Nephron (organoid): ENCODE results near the gene MYO1D.

Experiments used
- H3K27ac Mint-ChIP-seq, 3 experiments: 2 replicates each; pipeline ENCODE4 v1.8.0; 2020; ENCODE audit warnings: mixed read lengths in 3 of 3, mild to moderate bottlenecking in 2 of 3, moderate library complexity in 1 of 3
- H3K27me3 Mint-ChIP-seq: 2 replicates; pipeline ENCODE4 v1.8.0; 2021; ENCODE audit warnings: low read depth, mild to moderate bottlenecking, moderate library complexity, mixed read lengths
- H3K36me3 Mint-ChIP-seq: 2 replicates; pipeline ENCODE4 v1.8.0; 2020; ENCODE audit warnings: low read depth, mixed read lengths
- H3K4me1 Mint-ChIP-seq: 2 replicates; pipeline ENCODE4 v1.8.0; 2020; ENCODE audit warnings: mixed read lengths
- H3K4me3 Mint-ChIP-seq, 3 experiments: 2 replicates each; pipeline ENCODE4 v1.8.0; 2020; ENCODE audit warnings: mild to moderate bottlenecking in 3 of 3, mixed read lengths in 3 of 3, moderate library complexity in 2 of 3
- H3K9me3 Mint-ChIP-seq: 2 replicates; pipeline ENCODE4 v1.8.0; 2020; ENCODE audit warnings: mixed read lengths
- TF ChIP-seq, protein P1 (sequence below), 3 experiments: fragments of 200-600 bp; sonication (generic); IDR thresholded peaks; one replicate each; pipeline ENCODE4 v1.5.0; 2021; ENCODE audit warnings: antibody characterized with exemption in 3 of 3; ENCODE audit not compliant: unreplicated experiment in 3 of 3

MYO1D gene

DNA sequence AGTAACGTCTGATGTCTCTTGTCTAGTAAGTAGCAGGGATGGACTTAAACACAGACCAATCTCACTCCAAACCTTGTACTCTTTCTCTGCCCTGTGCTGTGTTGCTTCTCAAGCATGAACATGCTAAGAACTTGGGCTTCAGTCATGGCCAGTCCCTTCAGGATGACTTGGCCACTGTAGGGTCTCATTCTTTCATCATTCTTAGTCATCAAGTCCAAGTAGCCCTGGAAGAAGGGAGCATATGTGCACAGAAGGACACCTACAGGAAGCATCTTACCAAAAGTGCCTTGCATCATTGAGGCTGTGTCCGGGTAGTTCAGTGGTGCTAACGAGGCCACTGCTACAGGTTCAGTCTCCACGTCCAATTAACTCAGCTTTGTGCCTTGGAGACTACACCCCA lies 309.4 kb downstream of the MYO1D start:
- H3K27me3 Mint-ChIP-seq, result no peaks in the 10 kb centered on the region
- peaks cover 21% of the 10 kb centered on the region for H3K4me1 Mint-ChIP-seq
- no peaks in the 10 kb centered on the region for H3K36me3 Mint-ChIP-seq
- TF ChIP-seq, protein P1, sequence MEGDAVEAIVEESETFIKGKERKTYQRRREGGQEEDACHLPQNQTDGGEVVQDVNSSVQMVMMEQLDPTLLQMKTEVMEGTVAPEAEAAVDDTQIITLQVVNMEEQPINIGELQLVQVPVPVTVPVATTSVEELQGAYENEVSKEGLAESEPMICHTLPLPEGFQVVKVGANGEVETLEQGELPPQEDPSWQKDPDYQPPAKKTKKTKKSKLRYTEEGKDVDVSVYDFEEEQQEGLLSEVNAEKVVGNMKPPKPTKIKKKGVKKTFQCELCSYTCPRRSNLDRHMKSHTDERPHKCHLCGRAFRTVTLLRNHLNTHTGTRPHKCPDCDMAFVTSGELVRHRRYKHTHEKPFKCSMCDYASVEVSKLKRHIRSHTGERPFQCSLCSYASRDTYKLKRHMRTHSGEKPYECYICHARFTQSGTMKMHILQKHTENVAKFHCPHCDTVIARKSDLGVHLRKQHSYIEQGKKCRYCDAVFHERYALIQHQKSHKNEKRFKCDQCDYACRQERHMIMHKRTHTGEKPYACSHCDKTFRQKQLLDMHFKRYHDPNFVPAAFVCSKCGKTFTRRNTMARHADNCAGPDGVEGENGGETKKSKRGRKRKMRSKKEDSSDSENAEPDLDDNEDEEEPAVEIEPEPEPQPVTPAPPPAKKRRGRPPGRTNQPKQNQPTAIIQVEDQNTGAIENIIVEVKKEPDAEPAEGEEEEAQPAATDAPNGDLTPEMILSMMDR (IDR thresholded peaks at IDR 0.05; ENCODE audit: unreplicated experiment in 3 of 3), result no peak
- H3K4me3 Mint-ChIP-seq, result no peak overlapping the region
- no peak overlapping the region for H3K27ac Mint-ChIP-seq
- H3K9me3 Mint-ChIP-seq, result no peaks in the 10 kb centered on the region

DNA sequence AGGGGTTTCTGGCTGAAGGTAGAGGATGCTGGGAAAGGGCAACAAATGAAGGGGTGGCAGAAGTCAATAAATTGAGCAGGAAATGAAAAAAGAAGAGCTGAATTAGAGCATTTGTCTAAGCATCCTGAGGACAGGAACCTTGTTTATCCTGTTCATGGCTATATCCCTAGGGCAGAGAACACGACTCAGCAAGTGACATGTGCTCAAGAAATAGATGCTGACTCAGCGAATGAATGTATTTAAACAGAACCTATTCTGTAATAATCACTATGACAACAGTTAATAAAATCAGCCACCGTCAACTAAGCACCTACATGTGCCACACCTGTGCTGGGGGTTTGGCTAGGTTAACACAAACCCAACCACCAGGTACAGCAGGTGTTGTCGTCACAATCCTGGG lies 309.8 kb downstream of the MYO1D start:
- peaks cover 17% of the 10 kb centered on the region for H3K4me1 Mint-ChIP-seq
- H3K4me3 Mint-ChIP-seq, result no peak overlapping the region
- H3K36me3 Mint-ChIP-seq, result no peaks in the 10 kb centered on the region
- H3K27me3 Mint-ChIP-seq, result no peaks in the 10 kb centered on the region
- no peak overlapping the region for H3K27ac Mint-ChIP-seq
- H3K9me3 Mint-ChIP-seq, result no peaks in the 10 kb centered on the region
- TF ChIP-seq, protein P1 (IDR thresholded peaks at IDR 0.05; ENCODE audit: unreplicated experiment in 3 of 3), result no peak

DNA sequence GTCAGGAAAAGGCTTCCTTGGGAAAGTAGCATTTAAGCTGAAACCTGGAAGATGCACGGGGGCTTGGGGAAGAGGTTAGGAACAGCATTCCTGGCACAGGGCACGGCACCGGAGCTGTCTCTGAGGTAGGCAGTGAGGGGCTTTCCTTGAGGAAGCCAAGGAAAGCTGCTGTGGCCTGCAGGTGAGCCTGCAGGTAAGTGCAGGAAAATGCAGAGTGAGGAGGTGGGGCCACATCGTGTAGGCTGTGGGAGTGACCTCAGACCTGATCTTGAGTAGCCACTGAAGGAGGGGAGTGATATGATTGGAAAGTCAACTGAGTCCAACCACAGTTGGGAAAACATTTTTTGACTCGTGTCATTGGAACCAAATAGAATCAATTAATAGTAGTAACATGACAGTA lies 310.6 kb downstream of the MYO1D start:
- no peak overlapping the region for H3K27ac Mint-ChIP-seq
- H3K9me3 Mint-ChIP-seq, result no peaks in the 10 kb centered on the region
- H3K27me3 Mint-ChIP-seq, result no peaks in the 10 kb centered on the region
- no peaks in the 10 kb centered on the region for H3K36me3 Mint-ChIP-seq
- no peak overlapping the region for H3K4me3 Mint-ChIP-seq
- TF ChIP-seq, protein P1 (IDR thresholded peaks at IDR 0.05; ENCODE audit: unreplicated experiment in 3 of 3), result no peak
- peaks cover 15% of the 10 kb centered on the region for H3K4me1 Mint-ChIP-seq

DNA sequence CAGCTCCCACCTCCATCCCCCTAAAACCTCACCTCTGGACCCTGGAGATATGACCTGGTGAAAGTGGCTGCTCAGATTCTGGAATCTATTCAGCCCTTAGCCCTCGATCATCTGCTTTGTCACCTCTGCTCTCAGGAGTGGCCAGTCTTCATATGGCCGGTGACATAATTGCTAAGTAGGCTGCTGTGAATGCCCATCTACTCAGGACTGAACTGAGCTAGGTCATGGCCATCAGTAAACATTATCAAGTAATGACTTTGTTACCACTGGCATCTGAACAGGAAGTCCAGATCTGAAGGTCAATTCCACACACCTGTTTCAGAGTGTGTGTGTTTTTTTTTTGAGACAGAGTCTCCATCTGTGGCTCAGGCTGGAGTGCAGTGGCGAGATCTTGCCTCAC lies 311.5 kb downstream of the MYO1D start:
- no peak overlapping the region for H3K27ac Mint-ChIP-seq
- no peak overlapping the region for H3K4me3 Mint-ChIP-seq
- H3K27me3 Mint-ChIP-seq, result no peaks in the 10 kb centered on the region
- peaks cover 9% of the 10 kb centered on the region for H3K4me1 Mint-ChIP-seq
- H3K9me3 Mint-ChIP-seq, result no peaks in the 10 kb centered on the region
- TF ChIP-seq, protein P1 (IDR thresholded peaks at IDR 0.05; ENCODE audit: unreplicated experiment in 3 of 3), result no peak
- H3K36me3 Mint-ChIP-seq, result no peaks in the 10 kb centered on the region

DNA sequence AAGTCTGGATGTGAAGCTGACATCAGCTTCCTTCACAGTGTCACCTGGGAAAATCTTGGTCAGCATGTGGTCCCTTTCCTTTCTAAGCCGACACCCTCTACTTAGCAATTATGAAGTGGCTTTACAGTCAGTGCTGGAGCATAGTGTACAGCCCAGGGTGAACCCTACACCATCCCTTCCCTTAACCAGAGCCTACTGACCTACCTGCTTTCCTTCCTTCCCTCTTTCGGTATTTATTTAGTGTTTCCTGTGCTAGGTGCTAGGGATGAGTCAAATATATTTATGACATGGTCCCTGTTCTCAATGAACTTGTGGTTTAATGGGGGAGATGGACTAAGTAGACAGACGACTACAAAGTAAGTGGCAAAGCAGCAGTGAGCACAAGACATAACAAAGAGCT lies 312.6 kb downstream of the MYO1D start:
- Mint-ChIP-seq H3K36me3 (no peaks in the 10 kb centered on the region), H3K27me3 (no peaks in the 10 kb centered on the region), H3K4me1 (peaks cover 8% of the 10 kb centered on the region), H3K4me3 (no peak overlapping the region), H3K9me3 (no peaks in the 10 kb centered on the region), H3K27ac (no peak overlapping the region)
- TF ChIP-seq, protein P1 (IDR thresholded peaks at IDR 0.05; ENCODE audit: unreplicated experiment in 3 of 3), result no peak

DNA sequence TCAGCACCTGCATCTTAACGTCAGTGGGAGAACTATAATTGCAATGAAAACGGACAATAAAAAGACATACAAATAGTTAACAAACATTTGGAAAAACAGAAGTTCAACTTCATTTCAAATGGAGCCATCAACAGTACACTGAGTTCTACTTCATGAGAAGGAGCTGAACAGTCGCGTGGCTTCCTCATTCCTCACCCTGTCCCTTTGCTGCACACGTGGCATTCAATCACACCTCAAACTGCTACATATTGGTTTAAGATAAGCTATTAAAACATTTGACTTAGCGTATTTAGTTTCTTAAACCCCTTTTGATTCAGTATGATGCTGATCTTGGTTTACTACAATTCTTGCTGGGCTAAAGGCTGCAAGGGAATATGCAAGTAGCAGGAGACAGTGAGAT lies 313.3 kb downstream of the MYO1D start:
- H3K36me3 Mint-ChIP-seq, result no peaks in the 10 kb centered on the region
- TF ChIP-seq, protein P1 (IDR thresholded peaks at IDR 0.05; ENCODE audit: unreplicated experiment in 3 of 3), result no peak
- no peaks in the 10 kb centered on the region for H3K9me3 Mint-ChIP-seq
- no peak overlapping the region for H3K27ac Mint-ChIP-seq
- H3K4me3 Mint-ChIP-seq, result no peak overlapping the region
- H3K4me1 Mint-ChIP-seq, result peaks cover 12% of the 10 kb centered on the region
- no peaks in the 10 kb centered on the region for H3K27me3 Mint-ChIP-seq
